Esophagus squamous epithelium (tissue), 5 donors: ENCODE measurements around the gene ABCB8. TPM values are rescaled to one million over a fixed set of nuclear protein-coding genes. Genes with fewer than 3 reads are reported as not detected.

Experiments used
- DNase-seq: peaks from one replicate; lab custom pipeline; 2025; lab: John Stamatoyannopoulos, UW
- H3K27ac ChIP-seq, 4 donors: fragments of 200-600 bp; sonication (generic); one replicate each; pipeline ENCODE4 v1.5.1; 2016 to 2019; ENCODE audit warnings: mild to moderate bottlenecking in 1 of 4
- H3K27me3 ChIP-seq, 4 donors: fragments of 200-600 bp; sonication (generic); 1 replicate in 3 of 4; 2 replicates in 1 of 4; pipeline versions ENCODE4 v1.5.1 to v1.6.0; 2017 to 2021; ENCODE audit warnings: antibody characterized with exemption in 1 of 4
- H3K36me3 ChIP-seq, 3 donors: fragments of 200-600 bp; sonication (generic); one replicate each; pipeline ENCODE4 v1.5.1; 2016 to 2019
- H3K4me1 ChIP-seq, 3 donors: fragments of 200-600 bp; sonication (generic); one replicate each; pipeline ENCODE4 v1.5.1; 2017 to 2019
- H3K4me3 ChIP-seq, 4 donors: fragments of 200-600 bp; sonication (generic); 1 replicate in 3 of 4; 2 replicates in 1 of 4; pipeline ENCODE4 v1.5.1; 2016 to 2019; ENCODE audit warnings: mild to moderate bottlenecking in 2 of 4, moderate library complexity in 1 of 4
- H3K9me3 ChIP-seq, 3 donors: fragments of 200-600 bp; sonication (generic); one replicate each; pipeline ENCODE4 v1.5.1; 2016 to 2019
- CTCF ChIP-seq, 6 experiments: fragments of 450-650 bp in 4 of 6; fragments of 200-600 bp in 2 of 6; sonication (generic) in 2 of 6; IDR thresholded peaks; one replicate each; pipeline ENCODE4 v1.5.1; 2016 to 2019; ENCODE audit warnings: antibody characterized with exemption in 6 of 6, mild to moderate bottlenecking in 4 of 6, moderate library complexity in 4 of 6
- POLR2A ChIP-seq, 4 donors: fragments of 450-650 bp; IDR thresholded peaks; one replicate each; pipeline ENCODE4 v1.6.1; 2017; ENCODE audit warnings: antibody characterized with exemption in 4 of 4, mild to moderate bottlenecking in 4 of 4, moderate library complexity in 3 of 4
- WGBS, 2 donors: methylation state at CpG; one replicate each; pipeline ENCODE4 v1.1.5; 2018; 5-methylcytosine and 5-hydroxymethylcytosine counted together
- intact Hi-C: fragments of 100-400 bp; cut with DNase I; formaldehyde crosslinking; loops from one replicate; pipeline ENCODE4 v1.15.0; 2022
- total RNA-seq, 4 donors: library from RNA; depleted of rRNA; stranded (reverse); fragments of >200 nt; gene quantifications; one replicate each; pipeline ENCODE4 v1.1.0, GENCODE V29; 2016
- donor health status: DM: yes; HTN: yes; CAD: no.

Gene ABCB8
- total RNA-seq, 4 donors from 2014 or later = 23.1 to 41.0 (median 26.1) TPM

- Histone ChIP-seq H3K4me1 (peaks cover 0 to 42% (median 7%) of the 10 kb centered on the region in 3 donors), H3K9me3 (no peaks in the 10 kb centered on the region), H3K27me3 (no peaks in the 10 kb centered on the region), H3K4me3 (no peak overlapping the region), H3K27ac (no peak overlapping the region), H3K36me3 (peaks cover 0 to 7% (median 0%) of the 10 kb centered on the region in 3 donors)
- no peak for DNase-seq
- 63 to 76% methylated on average over 6 of the region's 10 CpGs for whole genome bisulfite sequencing, 2 donors
- TF ChIP-seq CTCF (IDR thresholded peaks at IDR 0.05) = no peak
- no peak for TF ChIP-seq POLR2A (IDR thresholded peaks at IDR 0.05)
- intact Hi-C loops = no loop called here
Measured at GRCh38 chr7:151095123-151095797, 67.0 kb downstream of the ABCB8 start.

- no peak overlapping the region for H3K27ac ChIP-seq
- 72 to 79% methylated on average over 7 to 15 of the region's 17 CpGs for WGBS, 2 donors
- peaks cover 0 to 42% (median 6%) of the 10 kb centered on the region in 3 donors for H3K4me1 ChIP-seq
- peaks cover 0 to 7% (median 0%) of the 10 kb centered on the region in 3 donors for H3K36me3 ChIP-seq
- DNase-seq = no peak
- intact Hi-C loops = no loop called here
- TF ChIP-seq POLR2A (IDR thresholded peaks at IDR 0.05) (no peak), CTCF (IDR thresholded peaks at IDR 0.05) (no peak)
- H3K27me3 ChIP-seq = no peaks in the 10 kb centered on the region
- H3K4me3 ChIP-seq = no peak overlapping the region
- H3K9me3 ChIP-seq = no peaks in the 10 kb centered on the region
Measured at GRCh38 chr7:151095828-151096475, 67.7 kb downstream of the ABCB8 start.

Other genes with a start within 250 kb of the ABCB8 start
- 10 to 100 TPM in 2 of 4 donors, 1 to 10 TPM in 2; 3.3 to 54.9 (median 12.4) TPM for gene TMEM176B, start 228.1 kb upstream of the ABCB8 start, total RNA-seq
- 10 to 100 TPM in 2 of 4 donors, 1 to 10 TPM in 2; 2.5 to 35.5 (median 10.7) TPM for gene TMEM176A, start 227.7 kb upstream of the ABCB8 start, total RNA-seq
- gene AOC1, start 175.9 kb upstream of the ABCB8 start, total RNA-seq = 1 to 10 TPM in 2 of 4 donors, under 1 TPM in 2; 0.26 to 4.4 (median 1.4) TPM
- gene KCNH2, start 50.1 kb upstream of the ABCB8 start, total RNA-seq = 1 to 10 TPM in 1 of 4 donors, under 1 TPM in 3; 0.19 to 2.5 (median 0.72) TPM
- 1 to 10 TPM; 1.4 to 3.2 (median 2.2) TPM for gene NOS3, start 37.4 kb upstream of the ABCB8 start, total RNA-seq
- gene ATG9B, start 4.0 kb upstream of the ABCB8 start, total RNA-seq = 10 to 100 TPM in 2 of 4 donors, 1 to 10 TPM in 2; 1.5 to 45.2 (median 12.8) TPM
- under 1 TPM in 2 of 4 donors, not detected in 2; 0.40 to 0.95 TPM for gene ASIC3, start 20.1 kb downstream of the ABCB8 start, total RNA-seq
- 10 to 100 TPM in 2 of 4 donors, 1 to 10 TPM in 2; 3.8 to 12.9 (median 8.6) TPM for gene CDK5, start 29.4 kb downstream of the ABCB8 start, total RNA-seq
- gene SLC4A2, start 31.1 kb downstream of the ABCB8 start, total RNA-seq = 10 to 100 TPM; 39.8 to 53.7 (median 45.0) TPM
- 10 to 100 TPM; 43.0 to 83.6 (median 75.9) TPM for gene FASTK, start 52.4 kb downstream of the ABCB8 start, total RNA-seq
- 10 to 100 TPM; 28.4 to 51.0 (median 35.2) TPM for gene TMUB1, start 55.0 kb downstream of the ABCB8 start, total RNA-seq
- 100 to 1,000 TPM in 1 of 4 donors, 10 to 100 TPM in 3; 68.6 to 100 (median 72.2) TPM for gene AGAP3, start 58.0 kb downstream of the ABCB8 start, total RNA-seq
- gene GBX1, start 139.2 kb downstream of the ABCB8 start, total RNA-seq = not detected
- gene ASB10, start 158.8 kb downstream of the ABCB8 start, total RNA-seq = not detected
- not detected for gene H2BK1, start 182.0 kb downstream of the ABCB8 start, total RNA-seq
- gene ABCF2, start 198.8 kb downstream of the ABCB8 start, total RNA-seq = 10 to 100 TPM; 27.0 to 44.7 (median 40.5) TPM
- 10 to 100 TPM; 21.8 to 23.5 (median 22.3) TPM for gene CHPF2, start 204.0 kb downstream of the ABCB8 start, total RNA-seq
- gene SMARCD3, start 220.2 kb downstream of the ABCB8 start, total RNA-seq = 10 to 100 TPM in 1 of 4 donors, 1 to 10 TPM in 3; 2.5 to 11.6 (median 6.3) TPM